ENCODE data around the gene MBD5. TPM values are rescaled to one million over a fixed set of nuclear protein-coding genes. Genes with fewer than 3 reads are reported as not detected.

The MBD5 gene
- total and polyA plus RNA-seq, 11 donors = 6.8 to 44.4 (median 24.9) TPM

DNA sequence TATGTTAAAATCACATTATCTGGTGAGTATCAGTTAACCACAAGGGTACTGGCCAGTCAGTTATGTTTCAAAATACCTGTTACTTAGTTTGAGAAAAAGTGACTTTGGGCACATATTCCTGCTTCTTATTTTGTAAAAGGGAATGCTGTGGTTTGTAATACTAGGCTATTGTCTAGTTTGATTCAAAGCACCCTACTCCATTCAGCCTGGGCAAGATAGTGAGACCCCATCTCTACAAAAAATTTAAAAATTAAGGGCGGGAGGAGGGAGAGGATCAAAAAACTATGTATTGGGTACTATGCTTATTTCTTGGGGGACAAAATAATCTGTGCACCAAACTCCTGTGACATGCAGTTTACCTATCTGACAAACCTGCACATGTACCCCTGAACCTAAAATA, 18.9 kb downstream of the MBD5 start:
- peaks cover 0 to 11% (median 0%) of the 10 kb centered on the region in 12 donors for H3K4me1 ChIP-seq
- H3K27me3 ChIP-seq = no peaks in the 10 kb centered on the region
- no peak for TF ChIP-seq CTCF (IDR thresholded peaks at IDR 0.05)
- TF ChIP-seq POLR2A (IDR thresholded peaks at IDR 0.05) = no peak
- no peak overlapping the region for H3K4me3 ChIP-seq
- 94 to 98% (median 98%) methylated on average over 1 of the region's 1 CpG for WGBS, 4 donors
- H3K9me3 ChIP-seq = no peaks in the 10 kb centered on the region
- ATAC-seq (no peak), DNase-seq (no peak)
- H3K27ac ChIP-seq = no peak overlapping the region
- intact Hi-C loops (cut with DNase I) = no loop called here
- H3K36me3 ChIP-seq = peaks cover 0 to 9% (median 0%) of the 10 kb centered on the region in 9 donors

DNA sequence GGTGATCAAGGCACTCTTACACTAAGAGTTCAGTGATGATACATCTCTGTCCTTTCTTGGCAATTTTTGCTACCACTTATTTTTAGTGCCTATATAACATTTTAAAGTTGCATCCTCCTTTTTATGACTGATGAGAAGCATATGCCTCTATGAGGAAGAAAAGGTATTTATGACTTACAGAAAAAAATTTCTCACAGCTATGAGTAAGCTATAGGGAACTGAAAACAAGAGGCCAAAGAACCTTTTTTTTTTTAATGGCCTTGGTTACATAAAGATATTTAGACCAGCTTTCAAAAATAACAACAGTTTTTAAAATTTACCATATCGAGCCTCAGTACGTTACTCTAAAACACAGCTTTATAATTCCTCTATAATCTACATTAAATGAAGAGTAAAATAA, 21.3 kb downstream of the MBD5 start:
- Histone ChIP-seq H3K9me3 (no peaks in the 10 kb centered on the region), H3K27me3 (no peaks in the 10 kb centered on the region), H3K27ac (no peak overlapping the region), H3K4me3 (no peak overlapping the region), H3K36me3 (peaks cover 0 to 9% (median 0%) of the 10 kb centered on the region in 9 donors), H3K4me1 (peaks cover 0 to 11% (median 0%) of the 10 kb centered on the region in 12 donors)
- intact Hi-C loops (cut with DNase I) = no loop called here
- 90 to 98% (median 94%) methylated on average over 2 of the region's 2 CpGs for WGBS, 4 donors
- DNase-seq (no peak), ATAC-seq (no peak)
- TF ChIP-seq POLR2A (IDR thresholded peaks at IDR 0.05) = no peak
- TF ChIP-seq CTCF (IDR thresholded peaks at IDR 0.05) = no peak

- intact Hi-C loops (cut with DNase I) = no loop called here
- Histone ChIP-seq H3K9me3 (no peaks in the 10 kb centered on the region), H3K27ac (no peak overlapping the region), H3K4me3 (no peak overlapping the region), H3K4me1 (peaks cover 0 to 8% (median 0%) of the 10 kb centered on the region in 12 donors), H3K36me3 (peaks cover 0 to 9% (median 0%) of the 10 kb centered on the region in 9 donors), H3K27me3 (no peaks in the 10 kb centered on the region)
- TF ChIP-seq POLR2A (IDR thresholded peaks at IDR 0.05) (no peak), CTCF (IDR thresholded peaks at IDR 0.05) (no peak)
- 96 to 98% (median 97%) methylated on average over 2 of the region's 2 CpGs for WGBS, 4 donors
- no peak for ATAC-seq
- DNase-seq = no peak
These were observed 23.4 kb downstream of the MBD5 start for GRCh38 chr2:148044322-148044721.

- Histone ChIP-seq H3K4me1 (peaks cover 0 to 7% (median 0%) of the 10 kb centered on the region in 12 donors), H3K9me3 (no peaks in the 10 kb centered on the region), H3K27me3 (no peaks in the 10 kb centered on the region), H3K36me3 (peaks cover 0 to 3% (median 0%) of the 10 kb centered on the region in 9 donors), H3K4me3 (no peak overlapping the region), H3K27ac (no peak overlapping the region)
- intact Hi-C loops (cut with DNase I) = no loop called here
- WGBS, 4 donors = 84 to 96% (median 90%) methylated on average over 1 of the region's 1 CpG
- ATAC-seq (no peak), DNase-seq (no peak)
- no peak for TF ChIP-seq CTCF (IDR thresholded peaks at IDR 0.05)
- TF ChIP-seq POLR2A (IDR thresholded peaks at IDR 0.05) = no peak
These were observed 25.9 kb downstream of the MBD5 start for GRCh38 chr2:148046802-148047201.
